ENCODE results near the gene GBP1.
"Not testable (repeated sequence)": the region's sequence is repeated elsewhere in the genome, so short reads cannot be mapped to it uniquely, and the experiment has no call there.

The GBP1 gene

DNA sequence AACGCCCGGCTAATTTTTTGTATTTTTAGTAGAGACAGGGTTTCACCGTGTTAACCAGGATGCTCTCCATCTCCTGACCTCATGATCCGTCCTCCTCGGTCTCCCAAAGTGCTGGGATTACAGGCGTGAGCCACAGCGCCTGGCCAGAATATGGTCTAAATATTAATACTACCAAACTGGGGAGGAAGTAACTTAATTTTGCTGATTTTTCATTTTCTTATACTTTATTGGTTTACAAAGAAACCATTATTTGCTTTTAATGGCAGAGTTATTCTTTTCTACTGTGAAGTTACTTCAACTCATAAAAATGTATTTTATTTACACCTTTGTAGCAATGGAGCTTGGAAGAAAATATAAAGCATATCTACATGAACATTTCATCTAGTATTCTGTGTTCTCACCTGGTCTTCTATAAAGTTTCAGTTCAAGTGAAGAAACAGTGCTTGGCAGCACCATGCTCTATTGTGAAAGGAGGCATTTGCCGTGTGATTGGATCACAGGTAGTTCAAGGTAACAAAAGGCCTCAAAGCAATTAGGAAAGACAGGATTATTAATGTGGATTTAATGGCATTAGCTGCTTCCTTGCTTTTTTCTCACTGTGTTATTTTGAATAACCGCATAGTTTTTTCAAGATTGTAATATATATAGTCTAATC lies 13.6 kb downstream of the GBP1 start:
- no peak for DNase-seq

GRCh38 chr1:89050649-89051033 lies 14.4 kb downstream of the GBP1 start:
- DNase-seq: no peak

- DNase-seq: not testable (repeated sequence)
Measured at GRCh38 chr1:89049901-89050648, 14.9 kb downstream of the GBP1 start.

DNA sequence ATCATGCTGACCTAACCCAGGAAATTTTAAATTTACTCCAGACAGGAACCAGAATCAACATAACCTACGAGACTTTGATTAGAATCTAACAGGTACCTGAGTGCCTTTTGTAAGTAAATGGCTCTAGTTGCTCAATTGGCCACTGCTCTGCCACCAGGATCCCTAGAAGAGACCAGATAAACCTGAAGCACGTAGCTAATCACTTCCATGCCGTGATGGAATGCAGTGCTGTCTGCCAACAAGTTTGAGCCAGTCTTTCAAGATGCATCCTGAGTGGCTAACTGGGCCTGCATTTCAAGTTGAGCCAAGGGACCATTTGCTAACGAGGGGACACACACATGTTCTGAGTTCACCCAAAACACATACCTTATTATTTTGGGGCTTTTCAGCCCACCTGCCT lies 15.8 kb downstream of the GBP1 start:
- not testable (repeated sequence) for DNase-seq

DNA sequence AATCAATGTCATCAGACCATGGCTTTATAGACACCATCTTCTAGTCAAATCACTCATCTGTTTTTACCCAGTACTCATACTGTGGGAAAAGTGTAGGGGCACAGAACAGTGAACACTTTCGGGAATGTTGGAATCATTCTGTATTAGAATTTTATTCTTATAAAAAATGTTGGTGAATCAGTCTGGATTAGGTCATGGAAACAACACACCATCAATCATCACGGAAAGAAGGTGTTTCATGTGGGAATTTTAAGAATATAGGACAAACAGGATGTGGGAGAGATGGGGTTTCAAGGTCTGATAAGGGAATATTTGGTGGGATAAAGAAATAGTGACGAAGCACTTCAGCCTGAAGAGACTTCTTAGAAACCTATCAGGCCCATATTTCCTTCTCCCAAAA lies 17.3 kb downstream of the GBP1 start:
- DNase-seq: no peak

GRCh38 chr1:89046318-89047183 lies 18.5 kb downstream of the GBP1 start:
- DNase-seq: not testable (repeated sequence)

GRCh38 chr1:89044970-89045721 lies 19.9 kb downstream of the GBP1 start:
- DNase-seq: no peak

GRCh38 chr1:89043940-89044339 lies 21.1 kb downstream of the GBP1 start:
- no peak for DNase-seq

GRCh38 chr1:89042491-89042890 lies 22.5 kb downstream of the GBP1 start:
- no peak for DNase-seq

GRCh38 chr1:89041721-89042120 lies 23.3 kb downstream of the GBP1 start:
- DNase-seq: no peak

DNA sequence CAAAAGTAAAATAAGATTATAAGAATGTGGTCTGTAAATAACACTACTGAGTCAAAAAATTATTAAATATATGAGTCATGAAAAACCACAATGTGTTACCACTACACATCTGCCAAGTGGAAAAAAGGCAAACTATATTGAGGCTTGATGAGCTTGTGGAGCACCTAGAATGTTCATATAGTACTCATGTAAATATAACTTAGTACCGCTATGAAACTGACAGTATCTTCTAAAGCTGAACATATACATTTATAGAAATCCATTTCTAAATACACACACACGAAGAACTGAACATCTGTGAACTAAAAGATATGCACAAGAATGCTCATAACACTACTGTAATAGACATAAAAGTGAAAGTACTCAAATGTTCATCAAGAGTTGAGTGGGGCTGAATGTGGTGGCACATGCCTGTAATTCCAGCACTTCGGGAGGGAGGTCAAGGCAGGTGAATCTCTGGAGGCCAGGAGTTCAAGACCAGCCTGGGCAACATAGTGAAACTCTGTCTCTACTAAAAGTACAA lies 23.8 kb downstream of the GBP1 start:
- no peak for DNase-seq

- DNase-seq: no peak
Measured at GRCh38 chr1:89040315-89040626, 24.7 kb downstream of the GBP1 start.

GRCh38 chr1:89037186-89037585 lies 27.8 kb downstream of the GBP1 start:
- DNase-seq: no peak

- no peak for DNase-seq
Measured at GRCh38 chr1:89035080-89035479, 29.9 kb downstream of the GBP1 start.

DNA sequence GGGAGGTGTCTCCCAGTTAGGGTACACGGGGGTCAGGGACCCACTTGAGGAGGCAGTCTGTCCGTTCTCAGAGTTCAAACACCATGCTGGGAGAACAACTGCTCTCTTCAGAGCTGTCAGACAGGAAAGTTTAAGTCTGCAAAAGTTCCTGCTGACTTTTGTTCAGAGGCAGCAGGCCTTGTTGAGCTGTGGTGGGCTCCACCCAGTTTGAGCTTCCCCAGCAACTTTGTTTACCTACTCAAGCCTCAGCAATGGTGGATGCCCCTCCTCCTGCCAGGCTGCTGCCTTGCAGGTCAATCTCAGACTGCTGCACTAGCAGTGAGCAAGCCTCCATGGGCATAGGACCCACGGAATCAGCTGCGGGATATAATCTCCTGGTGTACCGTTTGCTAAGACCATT lies 31.0 kb downstream of the GBP1 start:
- DNase-seq: not testable (repeated sequence)

GRCh38 chr1:89029051-89029450 lies 36.0 kb downstream of the GBP1 start:
- not testable (repeated sequence) for DNase-seq

DNA sequence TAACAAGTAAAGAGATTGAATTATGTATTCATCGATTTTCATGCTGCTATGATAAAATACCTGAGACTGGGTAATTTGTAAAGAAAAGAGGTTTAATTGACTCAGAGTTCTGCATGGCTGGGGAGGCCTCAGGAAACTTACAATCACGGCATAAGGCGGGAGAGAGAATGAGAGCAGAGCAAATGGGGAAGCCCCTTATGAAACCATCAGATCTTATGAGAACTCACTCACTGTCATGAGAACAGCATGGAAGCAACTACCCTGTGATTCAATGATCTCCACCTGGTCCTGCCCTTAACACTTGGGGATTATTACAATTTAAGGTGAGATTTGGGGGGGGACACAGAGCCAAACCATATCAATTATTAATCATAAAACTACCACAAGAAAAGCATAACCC lies 39.1 kb downstream of the GBP1 start:
- no peak for DNase-seq

DNA sequence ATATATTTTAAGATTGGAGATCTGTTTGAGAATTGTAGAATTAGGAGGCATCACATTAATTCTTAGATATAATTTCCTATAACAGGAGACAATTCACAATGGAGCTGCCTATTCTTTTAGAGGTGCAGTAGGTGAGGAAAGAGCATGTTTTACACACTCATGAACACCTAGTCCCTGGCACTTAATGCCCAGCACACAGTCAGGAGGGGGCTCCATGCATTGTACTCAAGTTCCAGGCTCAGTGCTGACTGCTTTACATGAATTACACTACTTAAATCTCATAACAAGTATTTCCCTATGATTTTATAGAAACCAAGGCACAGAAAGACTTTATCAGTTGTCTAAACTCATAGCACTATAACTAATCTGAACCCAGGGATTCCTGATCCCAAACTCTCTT lies 42.0 kb downstream of the GBP1 start:
- no peak for DNase-seq

DNA sequence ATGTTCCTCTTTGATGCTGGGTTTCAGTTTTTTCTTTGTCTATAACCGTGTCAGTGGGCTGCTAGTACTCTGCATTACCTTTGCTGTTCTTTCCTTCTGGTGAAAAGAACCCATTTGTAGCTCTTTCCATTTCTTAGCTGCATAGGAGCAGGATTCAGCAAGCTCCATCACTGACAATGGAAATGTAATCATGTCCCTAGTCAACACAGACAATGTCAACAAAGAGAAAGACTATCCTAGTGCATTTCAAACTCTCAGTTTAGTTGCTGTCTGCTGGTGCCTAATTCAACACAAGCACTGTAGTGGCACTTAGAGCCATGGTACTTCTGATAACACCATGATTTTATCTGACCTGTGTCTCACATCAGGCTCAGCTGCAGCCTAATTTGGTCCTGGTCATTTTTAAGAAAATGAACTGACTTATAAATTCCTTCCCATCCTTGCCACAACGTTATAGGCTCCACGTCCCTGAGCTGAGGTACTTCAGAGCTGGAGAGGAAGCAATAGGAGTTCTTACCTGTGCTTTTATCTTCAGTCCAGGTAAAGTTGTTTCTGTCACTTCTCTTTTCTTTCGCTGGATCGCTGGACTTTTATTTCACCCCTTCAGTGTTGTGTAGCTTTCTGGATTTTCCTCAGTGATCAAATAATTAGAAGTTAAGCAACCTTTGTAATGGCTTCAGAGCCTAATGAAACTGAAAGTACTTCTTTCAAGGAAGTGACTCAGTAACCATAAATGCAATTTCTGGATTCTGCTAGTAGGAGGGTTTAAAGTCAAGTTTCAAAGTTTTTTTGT lies 42.6 kb downstream of the GBP1 start, which contains the start of gene GBP3:
Gene GBP3 (minus strand): TSS at position 700 of the 793 bp plus-strand sequence. CDS start 2,145 bp downstream, outside the sequence.
- no peak for DNase-seq

DNA sequence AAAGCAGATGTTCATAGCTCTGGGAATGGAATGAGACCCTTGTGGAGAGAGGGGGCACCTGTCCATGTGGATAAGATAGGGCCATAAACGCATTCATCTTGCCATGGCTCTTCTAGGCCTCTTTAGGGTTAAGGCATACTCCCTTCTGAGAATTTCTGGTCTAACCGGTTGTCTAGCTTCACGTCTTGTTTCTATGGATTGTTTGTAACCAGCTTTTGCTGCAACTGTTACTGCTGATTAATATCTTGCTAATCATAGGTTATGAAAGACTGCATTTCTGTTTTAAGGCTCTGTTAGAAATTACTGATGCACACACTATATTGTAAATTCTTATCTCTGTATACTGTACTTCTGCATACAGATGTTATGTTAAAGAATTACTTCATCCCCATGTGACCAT lies 46.7 kb downstream of the GBP1 start:
- not testable (repeated sequence) for DNase-seq

DNA sequence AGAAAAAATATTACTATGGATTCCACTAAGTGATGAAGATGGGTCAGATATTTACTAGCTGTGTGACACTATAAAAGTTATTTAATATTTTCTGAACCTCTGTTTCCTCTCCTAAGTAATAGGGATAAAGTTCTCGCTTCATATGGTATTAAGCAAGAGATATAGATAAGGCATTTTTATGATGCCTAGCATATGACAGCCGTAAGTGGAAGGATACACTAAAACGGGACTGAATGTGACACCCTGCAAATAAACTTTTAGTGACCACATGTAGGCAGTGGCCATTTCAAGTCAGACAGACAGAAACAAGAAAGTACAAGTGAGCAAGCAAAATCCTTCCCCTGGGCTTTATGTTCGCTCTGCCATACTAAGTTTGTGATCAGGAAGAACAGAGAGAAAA lies 56.5 kb downstream of the GBP1 start:
- no peak for DNase-seq
